Testis (tissue), 2 donors: ENCODE results near the gene ITGAE.

Source experiments
- POLR2A ChIP-seq: fragments of 450-650 bp; IDR thresholded peaks from one replicate; pipeline ENCODE4 v1.6.1; 2017; ENCODE audit warnings: antibody characterized with exemption, mild to moderate bottlenecking, moderate library complexity
- TF ChIP-seq, protein P1 (sequence below), 3 experiments: fragments of 450-650 bp in 2 of 3; fragments of 200-600 bp in 1 of 3; sonication (generic) in 1 of 3; IDR thresholded peaks; one replicate each; pipeline ENCODE4 v1.5.1; 2016 to 2019; ENCODE audit warnings: antibody characterized with exemption in 3 of 3, mild to moderate bottlenecking in 2 of 3, moderate library complexity in 1 of 3

DNA sequence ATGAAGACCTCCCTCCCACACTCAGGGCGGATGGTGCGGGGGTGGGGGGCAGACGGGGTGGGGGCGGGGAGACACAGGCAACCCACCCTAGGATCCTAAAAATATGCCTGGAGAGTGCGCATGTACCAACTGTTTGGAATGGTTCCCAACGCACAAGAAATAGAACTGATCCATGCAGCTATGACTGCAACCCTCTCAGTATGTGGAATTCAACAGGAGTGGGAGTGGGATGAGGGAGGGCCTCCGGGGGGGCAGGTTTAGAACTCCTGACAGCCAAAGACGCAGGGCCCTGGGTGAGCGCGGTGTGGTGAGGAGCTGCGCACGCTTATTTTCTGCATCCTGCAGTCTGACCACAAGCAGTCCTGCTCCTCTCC, 103.9 kb downstream of the ITGAE start:
- TF ChIP-seq, protein P1, sequence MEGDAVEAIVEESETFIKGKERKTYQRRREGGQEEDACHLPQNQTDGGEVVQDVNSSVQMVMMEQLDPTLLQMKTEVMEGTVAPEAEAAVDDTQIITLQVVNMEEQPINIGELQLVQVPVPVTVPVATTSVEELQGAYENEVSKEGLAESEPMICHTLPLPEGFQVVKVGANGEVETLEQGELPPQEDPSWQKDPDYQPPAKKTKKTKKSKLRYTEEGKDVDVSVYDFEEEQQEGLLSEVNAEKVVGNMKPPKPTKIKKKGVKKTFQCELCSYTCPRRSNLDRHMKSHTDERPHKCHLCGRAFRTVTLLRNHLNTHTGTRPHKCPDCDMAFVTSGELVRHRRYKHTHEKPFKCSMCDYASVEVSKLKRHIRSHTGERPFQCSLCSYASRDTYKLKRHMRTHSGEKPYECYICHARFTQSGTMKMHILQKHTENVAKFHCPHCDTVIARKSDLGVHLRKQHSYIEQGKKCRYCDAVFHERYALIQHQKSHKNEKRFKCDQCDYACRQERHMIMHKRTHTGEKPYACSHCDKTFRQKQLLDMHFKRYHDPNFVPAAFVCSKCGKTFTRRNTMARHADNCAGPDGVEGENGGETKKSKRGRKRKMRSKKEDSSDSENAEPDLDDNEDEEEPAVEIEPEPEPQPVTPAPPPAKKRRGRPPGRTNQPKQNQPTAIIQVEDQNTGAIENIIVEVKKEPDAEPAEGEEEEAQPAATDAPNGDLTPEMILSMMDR (IDR thresholded peaks at IDR 0.05): no peak
- TF ChIP-seq POLR2A: no peak
